Hepatocyte (in vitro differentiated cells): Measurements from ENCODE around the gene DENND1A. TPM values are rescaled to one million over a fixed set of nuclear protein-coding genes. Genes with fewer than 3 reads are reported as not detected.

Experiments
- DNase-seq: peaks from one replicate; pipeline ENCODE4 v3.0.0-alpha.2; 2016; ENCODE audit warnings: low spot score
- H2AFZ ChIP-seq: fragments of 200-600 bp; sonication (generic); 2 replicates; pipeline ENCODE4 v1.6.0; 2016; ENCODE audit warnings: antibody characterized with exemption, mild to moderate bottlenecking
- H3K27ac ChIP-seq: fragments of 200-600 bp; sonication (generic); 2 replicates; pipeline ENCODE4 v1.5.1; 2016; ENCODE audit warnings: mild to moderate bottlenecking
- H3K27me3 ChIP-seq: fragments of 200-600 bp; sonication (generic); 2 replicates; pipeline ENCODE4 v1.6.1; 2016
- H3K36me3 ChIP-seq: fragments of 200-600 bp; sonication (generic); replicated peaks from 2 replicates; pipeline ENCODE4 v1.5.1; 2016; ENCODE audit warnings: low read depth; ENCODE audit not compliant: insufficient read depth
- H3K4me1 ChIP-seq: fragments of 200-600 bp; sonication (generic); 2 replicates; pipeline ENCODE4 v1.5.1; 2016; ENCODE audit warnings: mild to moderate bottlenecking, moderate library complexity; ENCODE audit not compliant: insufficient read depth
- H3K4me2 ChIP-seq: fragments of 200-600 bp; sonication (generic); 2 replicates; pipeline ENCODE4 v1.6.0; 2016
- H3K4me3 ChIP-seq: fragments of 200-600 bp; sonication (generic); 2 replicates; pipeline ENCODE4 v1.5.1; 2016; ENCODE audit warnings: mild to moderate bottlenecking
- H3K79me2 ChIP-seq: fragments of 200-600 bp; sonication (generic); 2 replicates; pipeline ENCODE4 v1.6.0; 2017; ENCODE audit warnings: mild to moderate bottlenecking
- H3K9me2 ChIP-seq: fragments of 200-600 bp; sonication (generic); replicated peaks from 2 replicates; pipeline ENCODE4 v1.6.0; 2017; ENCODE audit warnings: mild to moderate bottlenecking; ENCODE audit not compliant: insufficient read depth
- H3K9me3 ChIP-seq: fragments of 200-600 bp; sonication (generic); 2 replicates; pipeline ENCODE4 v1.5.1; 2016; ENCODE audit warnings: low read depth, mild to moderate bottlenecking
- H4K20me1 ChIP-seq: fragments of 200-600 bp; sonication (generic); 2 replicates; pipeline ENCODE4 v1.6.0; 2016; ENCODE audit warnings: mild to moderate bottlenecking; ENCODE audit not compliant: insufficient read depth, poor library complexity, severe bottlenecking
- EZH2 ChIP-seq: fragments of 200-600 bp; sonication (generic); IDR thresholded peaks from 2 replicates; pipeline ENCODE4 v1.6.1; 2016; ENCODE audit warnings: antibody characterized with exemption, mild to moderate bottlenecking, borderline replicate concordance
- EZH2phosphoT487 ChIP-seq: fragments of 200-600 bp; sonication (generic); IDR thresholded peaks from one replicate; pipeline ENCODE4 v1.6.1; 2018; ENCODE audit warnings: antibody characterized with exemption, mild to moderate bottlenecking, low read depth, moderate library complexity; ENCODE audit not compliant: unreplicated experiment, severe bottlenecking
- WGBS: methylation state at CpG from one replicate; pipeline ENCODE4 v1.1.6; 2016; ENCODE audit warnings: low lambda C conversion rate; ENCODE audit errors: missing lambda C conversion rate; 5-methylcytosine and 5-hydroxymethylcytosine counted together
- polyA plus RNA-seq: library from polyadenylated mRNA; unstranded; fragments of >200 nt; fragmentation: Nextera tagmentation; extraction: Ambion mirVana; gene quantifications from 2 replicates; pipeline ENCODE4 v1.2.1, GENCODE V29; 2016
- total RNA-seq: library from RNA; depleted of rRNA; stranded (reverse); fragments of >200 nt; gene quantifications from 2 replicates; pipeline ENCODE4 v1.2.3, GENCODE V29; 2014
- TF ChIP-seq, protein P1 (sequence below): fragments of 200-600 bp; sonication (generic); IDR thresholded peaks from 2 replicates; pipeline ENCODE4 v1.5.1; 2016; ENCODE audit warnings: antibody characterized with exemption, mild to moderate bottlenecking; ENCODE audit not compliant: poor library complexity

DENND1A gene
- total and polyA plus RNA-seq, 2 experiments from 2014 or later = 24.0 to 28.9 TPM

DNA sequence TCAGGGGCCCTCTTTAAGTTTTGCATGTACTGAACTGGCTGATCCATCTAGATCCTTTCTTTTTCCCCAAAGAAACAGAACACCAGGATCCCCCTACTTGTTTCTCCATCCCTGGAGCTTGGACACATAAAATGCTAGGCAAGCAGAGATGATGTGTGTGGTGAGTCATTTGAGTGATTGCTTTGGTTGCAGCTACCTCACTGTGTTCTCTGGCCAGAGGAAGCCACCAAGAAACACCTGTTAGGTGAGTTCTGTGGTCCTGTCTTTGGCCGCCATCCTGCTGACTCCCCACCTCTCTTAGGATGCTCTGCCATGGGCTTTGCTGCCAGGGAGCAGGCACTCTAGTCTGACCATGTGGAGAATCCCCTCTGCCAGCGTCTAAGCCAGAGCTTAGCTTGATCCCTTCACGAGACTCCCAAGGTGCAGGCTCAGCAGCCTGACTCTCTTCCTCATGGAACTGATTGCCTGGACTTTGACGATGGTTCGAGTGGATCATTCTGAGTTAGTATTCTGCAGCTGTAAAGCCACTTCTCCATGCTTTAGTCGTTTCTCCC is 27.3 kb upstream of the DENND1A start:
- Histone ChIP-seq H3K79me2 (no peaks in the 10 kb centered on the region), H2AFZ (no peak overlapping the region), H3K36me3 (no peaks in the 10 kb centered on the region), H3K4me2 (no peak overlapping the region), H3K27ac (no peak overlapping the region), H4K20me1 (no peaks in the 10 kb centered on the region), H3K27me3 (peaks cover 17% of the 10 kb centered on the region), H3K4me1 (no peaks in the 10 kb centered on the region), H3K4me3 (no peak overlapping the region), H3K9me2 (no peaks in the 10 kb centered on the region), H3K9me3 (no peaks in the 10 kb centered on the region)
- no peak for DNase-seq
- TF ChIP-seq, protein P1, sequence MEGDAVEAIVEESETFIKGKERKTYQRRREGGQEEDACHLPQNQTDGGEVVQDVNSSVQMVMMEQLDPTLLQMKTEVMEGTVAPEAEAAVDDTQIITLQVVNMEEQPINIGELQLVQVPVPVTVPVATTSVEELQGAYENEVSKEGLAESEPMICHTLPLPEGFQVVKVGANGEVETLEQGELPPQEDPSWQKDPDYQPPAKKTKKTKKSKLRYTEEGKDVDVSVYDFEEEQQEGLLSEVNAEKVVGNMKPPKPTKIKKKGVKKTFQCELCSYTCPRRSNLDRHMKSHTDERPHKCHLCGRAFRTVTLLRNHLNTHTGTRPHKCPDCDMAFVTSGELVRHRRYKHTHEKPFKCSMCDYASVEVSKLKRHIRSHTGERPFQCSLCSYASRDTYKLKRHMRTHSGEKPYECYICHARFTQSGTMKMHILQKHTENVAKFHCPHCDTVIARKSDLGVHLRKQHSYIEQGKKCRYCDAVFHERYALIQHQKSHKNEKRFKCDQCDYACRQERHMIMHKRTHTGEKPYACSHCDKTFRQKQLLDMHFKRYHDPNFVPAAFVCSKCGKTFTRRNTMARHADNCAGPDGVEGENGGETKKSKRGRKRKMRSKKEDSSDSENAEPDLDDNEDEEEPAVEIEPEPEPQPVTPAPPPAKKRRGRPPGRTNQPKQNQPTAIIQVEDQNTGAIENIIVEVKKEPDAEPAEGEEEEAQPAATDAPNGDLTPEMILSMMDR = no peak
- TF ChIP-seq EZH2 (no peak), EZH2phosphoT487 (no peak)
- 77% methylated on average over 6 of the region's 6 CpGs for WGBS

DNA sequence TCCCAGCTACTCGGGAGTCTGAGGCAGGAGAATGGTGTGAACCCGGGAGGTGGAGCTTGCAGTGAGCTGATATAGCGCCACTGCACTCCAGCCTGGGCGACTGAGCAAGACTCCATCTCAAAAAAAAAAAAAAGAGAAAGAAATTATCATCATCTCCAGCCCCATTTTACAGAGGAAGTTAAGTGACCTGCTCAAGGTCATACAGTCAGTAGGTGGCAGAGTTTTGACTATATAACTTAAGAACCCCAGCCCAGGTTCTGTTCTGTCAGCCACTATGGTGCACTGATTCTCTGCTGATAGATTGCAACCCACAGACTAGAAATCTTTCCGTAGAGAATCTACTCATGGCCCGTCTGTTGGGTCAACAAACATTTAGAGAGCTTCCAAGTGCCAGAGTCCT is 25.7 kb upstream of the DENND1A start:
- no peaks in the 10 kb centered on the region for H3K36me3 ChIP-seq
- H3K4me3 ChIP-seq = no peak overlapping the region
- WGBS = 88% methylated on average over 6 of the region's 6 CpGs
- no peak overlapping the region for H2AFZ ChIP-seq
- no peaks in the 10 kb centered on the region for H4K20me1 ChIP-seq
- no peaks in the 10 kb centered on the region for H3K9me2 ChIP-seq
- peaks cover 17% of the 10 kb centered on the region for H3K27me3 ChIP-seq
- no peaks in the 10 kb centered on the region for H3K79me2 ChIP-seq
- no peaks in the 10 kb centered on the region for H3K9me3 ChIP-seq
- H3K4me1 ChIP-seq = no peaks in the 10 kb centered on the region
- no peak overlapping the region for H3K27ac ChIP-seq
- H3K4me2 ChIP-seq = no peak overlapping the region
- no peak for DNase-seq
- TF ChIP-seq EZH2 (no peak), EZH2phosphoT487 (no peak)
- TF ChIP-seq, protein P1 = no peak

DNA sequence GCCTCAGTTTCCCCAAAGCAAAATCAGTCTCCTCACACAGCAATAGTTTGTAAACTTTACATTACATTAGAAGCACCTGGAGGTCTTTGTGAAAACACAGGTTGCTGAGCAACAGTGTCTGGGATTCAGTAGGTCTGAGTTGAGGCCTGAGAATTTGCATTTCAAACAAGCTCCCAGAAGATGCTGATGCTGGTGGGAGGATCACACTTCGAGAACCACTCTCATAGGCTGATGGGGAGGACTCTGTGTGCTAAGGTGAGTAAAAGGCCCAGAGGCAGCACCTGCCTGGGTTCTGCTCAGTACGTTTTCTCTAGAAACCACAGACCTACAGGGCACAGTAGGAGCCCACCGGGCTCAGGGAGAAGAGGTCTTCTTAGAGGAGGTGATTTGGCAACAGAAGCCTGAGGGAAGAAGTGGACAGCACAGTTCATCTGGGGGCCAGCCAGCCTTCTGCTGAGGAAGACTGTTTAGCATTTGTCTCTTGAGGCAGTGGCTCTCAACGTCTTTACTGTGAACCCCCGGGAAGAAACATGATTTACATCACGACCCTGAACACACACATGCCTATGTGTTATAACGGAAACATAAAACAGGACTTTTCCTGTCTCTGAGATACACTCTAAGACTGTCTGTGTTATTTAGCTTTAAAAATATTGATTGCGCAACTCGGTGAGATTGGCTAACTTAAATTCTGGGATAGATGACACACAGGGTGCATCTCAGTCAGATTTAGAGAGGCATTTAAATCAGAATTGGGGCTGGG is 24.8 kb upstream of the DENND1A start:
- H3K4me3 ChIP-seq = no peak overlapping the region
- no peak for DNase-seq
- H3K36me3 ChIP-seq = no peaks in the 10 kb centered on the region
- H3K27ac ChIP-seq = no peak overlapping the region
- no peaks in the 10 kb centered on the region for H3K4me1 ChIP-seq
- no peak overlapping the region for H2AFZ ChIP-seq
- peaks cover 16% of the 10 kb centered on the region for H3K27me3 ChIP-seq
- WGBS = 62% methylated on average over 9 of the region's 9 CpGs
- H3K4me2 ChIP-seq = no peak overlapping the region
- no peaks in the 10 kb centered on the region for H3K9me3 ChIP-seq
- no peaks in the 10 kb centered on the region for H3K9me2 ChIP-seq
- TF ChIP-seq EZH2phosphoT487 = no peak
- no peak for TF ChIP-seq EZH2
- TF ChIP-seq, protein P1 = no peak
- no peaks in the 10 kb centered on the region for H3K79me2 ChIP-seq
- H4K20me1 ChIP-seq = no peaks in the 10 kb centered on the region
